ENCODE results near the gene DMD. TPM values are rescaled to one million over a fixed set of nuclear protein-coding genes. Genes with fewer than 3 reads are reported as not detected.

DMD gene
- total and polyA plus RNA-seq, 4 experiments from 2014 or later: 0.18 to 0.55 (median 0.19) TPM; not detected in 1

DNA sequence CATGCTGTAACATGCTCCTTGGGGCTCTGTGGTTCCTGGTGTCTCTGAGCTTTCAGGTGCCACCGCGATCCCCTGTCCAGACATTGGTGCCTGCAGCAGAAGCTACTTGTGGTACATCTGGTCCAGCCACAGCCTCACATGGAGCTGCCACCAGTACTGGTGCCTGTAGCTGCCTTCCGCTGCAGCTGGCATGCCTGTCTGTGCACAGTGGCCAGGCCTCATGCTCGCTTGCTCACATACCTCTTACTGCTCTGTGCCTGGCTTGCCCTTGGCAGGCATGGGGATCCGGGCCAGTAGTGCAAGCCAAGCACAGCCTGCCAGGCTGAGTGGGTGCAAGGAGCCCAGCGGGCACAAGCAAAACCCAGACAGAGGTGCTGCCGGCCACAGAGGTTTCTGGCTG lies 618.6 kb downstream of the DMD start:
- H3K4me3 Mint-ChIP-seq: no peak overlapping the region
- Histone ChIP-seq H3K36me3 (ENCODE audit: insufficient read depth, low read length) (no peaks in the 10 kb centered on the region), H3K27me3 (ENCODE audit: insufficient read depth, low read length) (no peaks in the 10 kb centered on the region), H3K27ac (ENCODE audit: low read depth, low read length) (no peak overlapping the region), H3K4me1 (ENCODE audit: insufficient read depth, low read length) (no peaks in the 10 kb centered on the region), H3K4me3 (ENCODE audit: low read length in 2 of 2) (no peak overlapping the region), H3K9me3 (ENCODE audit: control insufficient read depth in 1 of 2, low read length in 2 of 2) (no peaks in the 10 kb centered on the region)
- DNase-seq: peak in 1 of 5 donors; percentile 13
- H3K36me3 Mint-ChIP-seq: no peaks in the 10 kb centered on the region
- intact Hi-C loops (cut with micrococcal nuclease): no loop called here
- H3K4me1 Mint-ChIP-seq: no peaks in the 10 kb centered on the region
- ChIA-PET POLR2A (ENCODE audit: partially characterized antibody) (no interaction called here), CTCF (ENCODE audit: partially characterized antibody) (no interaction called here)
- peaks cover 0 to 9% (median 2%) of the 10 kb centered on the region in 8 donors for H3K9me3 Mint-ChIP-seq
- H3K27me3 Mint-ChIP-seq: no peaks in the 10 kb centered on the region
- H3K27ac Mint-ChIP-seq: no peak overlapping the region

DNA sequence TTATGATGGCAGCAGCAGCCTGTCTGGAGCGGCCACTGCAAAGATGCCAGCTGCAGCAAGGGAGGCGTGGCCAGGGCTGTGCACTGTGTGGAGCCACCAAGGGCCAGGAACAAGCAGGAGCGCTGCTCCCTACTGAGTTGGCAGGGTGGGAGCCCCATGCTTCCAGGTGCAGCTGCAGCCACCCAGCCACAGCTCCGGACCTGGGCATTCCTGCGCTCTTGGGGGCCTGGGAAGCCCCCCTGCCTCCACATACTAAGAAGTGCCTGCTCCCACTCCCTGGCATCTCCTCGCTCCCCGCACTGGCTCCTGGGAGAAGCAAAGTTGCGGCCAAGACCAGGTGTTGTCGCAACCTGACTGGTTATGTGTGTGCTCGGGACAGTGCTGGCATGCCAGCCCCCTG lies 619.8 kb downstream of the DMD start:
- CTCF ChIA-PET (ENCODE audit: partially characterized antibody): no interaction called here

DNA sequence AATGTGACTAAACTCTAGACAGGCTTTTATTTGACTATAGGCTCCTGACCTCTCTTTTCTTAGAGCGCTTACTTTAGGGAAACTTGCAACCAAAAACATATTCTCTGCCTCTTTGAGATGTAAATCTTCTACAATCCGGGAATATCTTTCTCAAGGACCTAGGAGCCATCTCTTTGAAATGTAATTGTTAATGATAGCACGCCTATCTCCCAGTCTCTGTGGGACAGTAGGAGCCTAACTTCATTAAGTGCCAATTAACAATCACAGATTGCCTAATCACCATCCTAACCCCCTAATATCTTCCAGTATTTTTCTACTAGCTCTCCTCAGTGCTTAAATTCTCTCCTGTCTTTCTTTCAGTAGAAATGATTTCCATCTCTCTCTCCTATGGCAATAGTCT lies 628.6 kb downstream of the DMD start:
- CTCF ChIA-PET (ENCODE audit: partially characterized antibody): no interaction called here
- Histone ChIP-seq H3K36me3 (ENCODE audit: insufficient read depth, low read length) (no peaks in the 10 kb centered on the region), H3K4me3 (ENCODE audit: low read length in 2 of 2) (no peak overlapping the region), H3K9me3 (ENCODE audit: control insufficient read depth in 1 of 2, low read length in 2 of 2) (no peaks in the 10 kb centered on the region), H3K4me1 (ENCODE audit: insufficient read depth, low read length) (no peaks in the 10 kb centered on the region), H3K27ac (ENCODE audit: low read depth, low read length) (no peak overlapping the region), H3K27me3 (ENCODE audit: insufficient read depth, low read length) (no peaks in the 10 kb centered on the region)
- Mint-ChIP-seq H3K27me3 (no peaks in the 10 kb centered on the region), H3K4me3 (no peak overlapping the region), H3K9me3 (peaks cover 0 to 2% (median 0%) of the 10 kb centered on the region in 8 donors), H3K36me3 (no peaks in the 10 kb centered on the region), H3K27ac (no peak overlapping the region), H3K4me1 (no peaks in the 10 kb centered on the region)
- intact Hi-C loops (cut with micrococcal nuclease): no loop called here
- DNase-seq: no peak
- POLR2A ChIA-PET (ENCODE audit: partially characterized antibody): no interaction called here

More for the DNA sequence above, 619.8 kb downstream of the DMD start:
- POLR2A ChIA-PET (ENCODE audit: partially characterized antibody): no interaction called here
- intact Hi-C loops (cut with micrococcal nuclease): no loop called here
- Mint-ChIP-seq H3K27ac (no peak overlapping the region), H3K27me3 (no peaks in the 10 kb centered on the region), H3K36me3 (no peaks in the 10 kb centered on the region), H3K9me3 (peaks cover 0 to 9% (median 2%) of the 10 kb centered on the region in 8 donors), H3K4me1 (no peaks in the 10 kb centered on the region), H3K4me3 (no peak overlapping the region)
- Histone ChIP-seq H3K4me1 (ENCODE audit: insufficient read depth, low read length) (no peaks in the 10 kb centered on the region), H3K4me3 (ENCODE audit: low read length in 2 of 2) (no peak overlapping the region), H3K27ac (ENCODE audit: low read depth, low read length) (no peak overlapping the region), H3K36me3 (ENCODE audit: insufficient read depth, low read length) (no peaks in the 10 kb centered on the region), H3K27me3 (ENCODE audit: insufficient read depth, low read length) (no peaks in the 10 kb centered on the region), H3K9me3 (ENCODE audit: control insufficient read depth in 1 of 2, low read length in 2 of 2) (no peaks in the 10 kb centered on the region)
- no peak for DNase-seq

DNA sequence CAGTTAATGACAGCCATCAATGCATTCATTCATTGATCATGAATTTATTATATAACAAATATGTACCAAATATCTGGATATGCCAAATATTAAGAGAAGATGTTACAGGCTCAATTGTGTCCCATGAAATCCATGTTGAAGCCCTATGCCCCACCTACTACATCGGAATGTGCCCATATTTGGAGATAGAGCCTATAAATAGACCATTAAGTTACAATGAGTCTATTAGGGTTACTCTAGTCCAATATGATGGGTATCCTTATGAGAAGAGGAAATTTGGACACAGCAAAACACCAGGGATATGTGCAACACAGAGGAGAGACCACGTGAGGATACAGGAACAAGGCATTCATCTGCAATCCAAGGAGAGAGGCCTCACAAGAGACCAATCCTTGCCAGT lies 634.5 kb downstream of the DMD start:
- Mint-ChIP-seq H3K9me3 (peaks cover 0 to 2% (median 0%) of the 10 kb centered on the region in 8 donors), H3K27me3 (no peaks in the 10 kb centered on the region), H3K27ac (no peak overlapping the region), H3K36me3 (no peaks in the 10 kb centered on the region), H3K4me1 (no peaks in the 10 kb centered on the region), H3K4me3 (no peak overlapping the region)
- intact Hi-C loops (cut with micrococcal nuclease): no loop called here
- ChIA-PET CTCF (ENCODE audit: partially characterized antibody) (no interaction called here), POLR2A (ENCODE audit: partially characterized antibody) (no interaction called here)
- no peaks in the 10 kb centered on the region for H3K27me3 ChIP-seq (ENCODE audit: insufficient read depth, low read length)
- DNase-seq: no peak
- no peaks in the 10 kb centered on the region for H3K4me1 ChIP-seq (ENCODE audit: insufficient read depth, low read length)
- H3K27ac ChIP-seq (ENCODE audit: low read depth, low read length): no peak overlapping the region
- no peak overlapping the region for H3K4me3 ChIP-seq (ENCODE audit: low read length in 2 of 2)
- H3K36me3 ChIP-seq (ENCODE audit: insufficient read depth, low read length): no peaks in the 10 kb centered on the region
- no peaks in the 10 kb centered on the region for H3K9me3 ChIP-seq (ENCODE audit: control insufficient read depth in 1 of 2, low read length in 2 of 2)

DNA sequence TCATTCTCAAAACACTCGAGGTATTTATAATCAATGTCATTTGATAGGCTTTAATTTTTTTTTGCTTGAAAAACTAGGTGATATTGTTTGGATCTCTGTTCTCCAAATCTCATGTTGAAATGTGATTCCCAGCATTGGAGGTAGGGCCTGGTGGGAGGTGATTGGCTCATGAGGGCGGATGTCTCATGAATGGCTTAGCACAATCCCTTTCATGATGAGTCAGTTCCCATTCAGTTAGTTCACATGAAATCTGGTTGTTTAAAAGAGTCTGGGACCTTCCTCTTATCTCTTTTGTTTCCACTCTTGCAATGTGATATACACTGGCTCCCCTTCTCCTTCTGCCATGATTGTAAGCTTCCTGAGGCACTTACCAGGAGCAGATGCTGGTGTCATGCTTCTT lies 638.7 kb downstream of the DMD start:
- H3K4me3 ChIP-seq (ENCODE audit: low read length in 2 of 2): no peak overlapping the region
- no peaks in the 10 kb centered on the region for H3K9me3 ChIP-seq (ENCODE audit: control insufficient read depth in 1 of 2, low read length in 2 of 2)
- H3K4me1 Mint-ChIP-seq: peaks cover 0 to 2% (median 0%) of the 10 kb centered on the region in 4 donors
- H3K27me3 Mint-ChIP-seq: no peaks in the 10 kb centered on the region
- H3K27ac Mint-ChIP-seq: no peak overlapping the region
- intact Hi-C loops (cut with micrococcal nuclease): no loop called here
- H3K27me3 ChIP-seq (ENCODE audit: insufficient read depth, low read length): no peaks in the 10 kb centered on the region
- H3K36me3 Mint-ChIP-seq: no peaks in the 10 kb centered on the region
- H3K4me3 Mint-ChIP-seq: no peak overlapping the region
- no peaks in the 10 kb centered on the region for H3K36me3 ChIP-seq (ENCODE audit: insufficient read depth, low read length)
- no peaks in the 10 kb centered on the region for H3K9me3 Mint-ChIP-seq
- ChIA-PET POLR2A (ENCODE audit: partially characterized antibody) (no interaction called here), CTCF (ENCODE audit: partially characterized antibody) (no interaction called here)
- DNase-seq: no peak
- no peak overlapping the region for H3K27ac ChIP-seq (ENCODE audit: low read depth, low read length)
- no peaks in the 10 kb centered on the region for H3K4me1 ChIP-seq (ENCODE audit: insufficient read depth, low read length)

DNA sequence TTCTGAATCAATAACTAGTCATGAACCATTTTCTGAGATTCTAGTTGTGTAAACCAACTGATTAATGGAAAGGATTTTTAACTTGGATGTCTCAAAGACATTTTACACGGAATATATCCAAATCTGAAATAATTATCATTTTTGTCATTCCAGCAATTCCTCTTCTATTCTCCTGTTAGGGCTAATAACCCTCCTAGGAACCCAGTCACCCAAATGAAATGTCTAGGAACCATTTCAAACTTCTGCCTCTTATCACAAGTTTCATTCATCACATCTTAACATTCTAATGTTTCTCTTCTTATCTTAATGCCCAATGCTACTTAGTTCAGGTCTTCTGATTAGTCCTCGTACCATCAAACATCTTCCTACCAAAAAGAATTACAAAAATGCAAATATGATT lies 639.8 kb downstream of the DMD start:
- CTCF ChIA-PET (ENCODE audit: partially characterized antibody): no interaction called here
- no peak overlapping the region for H3K4me3 ChIP-seq (ENCODE audit: low read length in 2 of 2)
- Mint-ChIP-seq H3K4me1 (peaks cover 0 to 2% (median 0%) of the 10 kb centered on the region in 4 donors), H3K27me3 (no peaks in the 10 kb centered on the region), H3K27ac (no peak overlapping the region), H3K36me3 (no peaks in the 10 kb centered on the region), H3K9me3 (no peaks in the 10 kb centered on the region), H3K4me3 (no peak overlapping the region)
- H3K4me1 ChIP-seq (ENCODE audit: insufficient read depth, low read length): no peaks in the 10 kb centered on the region
- intact Hi-C loops (cut with micrococcal nuclease): no loop called here
- no peaks in the 10 kb centered on the region for H3K9me3 ChIP-seq (ENCODE audit: control insufficient read depth in 1 of 2, low read length in 2 of 2)
- no peaks in the 10 kb centered on the region for H3K36me3 ChIP-seq (ENCODE audit: insufficient read depth, low read length)
- no peak overlapping the region for H3K27ac ChIP-seq (ENCODE audit: low read depth, low read length)
- DNase-seq: no peak
- H3K27me3 ChIP-seq (ENCODE audit: insufficient read depth, low read length): no peaks in the 10 kb centered on the region
- POLR2A ChIA-PET (ENCODE audit: partially characterized antibody): no interaction called here

DNA sequence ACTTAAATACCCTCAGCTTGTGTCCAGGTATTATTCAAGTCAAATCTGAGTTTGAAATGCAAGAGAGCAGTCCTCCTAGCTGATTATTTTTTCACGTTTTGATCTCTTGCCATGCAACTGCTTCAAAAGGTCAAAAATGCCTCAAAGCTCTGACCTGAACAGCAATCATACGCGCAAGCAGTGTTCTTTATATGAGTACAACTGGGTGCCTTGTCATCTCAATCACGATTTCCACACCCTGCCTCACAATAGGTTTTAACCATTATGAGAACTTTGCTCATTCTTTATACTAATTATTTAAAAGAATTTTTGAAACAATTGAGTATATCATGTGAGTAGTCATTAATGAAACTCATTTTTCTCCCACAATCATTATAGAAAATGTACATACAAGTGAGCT lies 649.1 kb downstream of the DMD start:
- CTCF ChIA-PET (ENCODE audit: partially characterized antibody): no interaction called here
- DNase-seq: no peak
- H3K4me1 Mint-ChIP-seq: no peaks in the 10 kb centered on the region
- Histone ChIP-seq H3K9me3 (ENCODE audit: control insufficient read depth in 1 of 2, low read length in 2 of 2) (no peaks in the 10 kb centered on the region), H3K27me3 (ENCODE audit: insufficient read depth, low read length) (no peaks in the 10 kb centered on the region), H3K36me3 (ENCODE audit: insufficient read depth, low read length) (no peaks in the 10 kb centered on the region), H3K4me1 (ENCODE audit: insufficient read depth, low read length) (no peaks in the 10 kb centered on the region), H3K4me3 (ENCODE audit: low read length in 2 of 2) (no peak overlapping the region), H3K27ac (ENCODE audit: low read depth, low read length) (no peak overlapping the region)
- no peak overlapping the region for H3K4me3 Mint-ChIP-seq
- no peaks in the 10 kb centered on the region for H3K36me3 Mint-ChIP-seq
- intact Hi-C loops (cut with micrococcal nuclease): no loop called here
- H3K9me3 Mint-ChIP-seq: peaks cover 0 to 3% (median 0%) of the 10 kb centered on the region in 8 donors
- POLR2A ChIA-PET (ENCODE audit: partially characterized antibody): no interaction called here
- H3K27me3 Mint-ChIP-seq: no peaks in the 10 kb centered on the region
- H3K27ac Mint-ChIP-seq: no peak overlapping the region

DNA sequence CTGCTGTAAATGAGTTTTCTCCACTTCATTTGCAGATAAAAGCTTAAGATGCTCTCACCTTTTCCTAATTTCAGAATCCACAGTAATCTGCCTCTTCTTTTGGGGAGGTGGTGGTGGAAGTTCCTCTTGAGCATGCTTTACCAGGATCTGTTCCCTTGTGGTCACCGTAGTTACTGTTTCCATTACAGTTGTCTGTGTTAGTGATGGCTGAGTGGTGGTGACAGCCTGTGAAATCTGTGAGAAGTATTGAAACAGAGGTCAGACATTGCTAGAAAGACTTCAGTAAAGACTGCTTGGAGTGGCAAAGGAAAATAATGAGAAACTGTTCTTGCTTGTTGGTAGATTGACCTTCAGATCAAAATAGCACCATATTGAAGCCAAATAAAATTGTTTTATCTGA lies 666.2 kb downstream of the DMD start:
- H3K9me3 Mint-ChIP-seq: peaks cover 0 to 3% (median 0%) of the 10 kb centered on the region in 8 donors
- no peaks in the 10 kb centered on the region for H3K27me3 ChIP-seq (ENCODE audit: insufficient read depth, low read length)
- DNase-seq: no peak
- H3K36me3 ChIP-seq (ENCODE audit: insufficient read depth, low read length): no peaks in the 10 kb centered on the region
- H3K4me3 Mint-ChIP-seq: no peak overlapping the region
- ChIA-PET CTCF (ENCODE audit: partially characterized antibody) (no interaction called here), POLR2A (ENCODE audit: partially characterized antibody) (no interaction called here)
- H3K27ac ChIP-seq (ENCODE audit: low read depth, low read length): no peak overlapping the region
- H3K4me1 ChIP-seq (ENCODE audit: insufficient read depth, low read length): no peaks in the 10 kb centered on the region
- no peak overlapping the region for H3K4me3 ChIP-seq (ENCODE audit: low read length in 2 of 2)
- intact Hi-C loops (cut with micrococcal nuclease): no loop called here
- H3K4me1 Mint-ChIP-seq: no peaks in the 10 kb centered on the region
- no peaks in the 10 kb centered on the region for H3K27me3 Mint-ChIP-seq
- H3K36me3 Mint-ChIP-seq: no peaks in the 10 kb centered on the region
- H3K9me3 ChIP-seq (ENCODE audit: control insufficient read depth in 1 of 2, low read length in 2 of 2): no peaks in the 10 kb centered on the region
- H3K27ac Mint-ChIP-seq: no peak overlapping the region
